NCI-H526 (cell line): ENCODE data around the gene ADRA2C.
A peak's percentile ranks its signal among the peaks of the same experiment; 100 is the strongest.

Source experiments
- DNase-seq, 2 experiments: peaks; one replicate each; lab custom pipeline; 2025; lab: John Stamatoyannopoulos, UW

Gene ADRA2C

DNA sequence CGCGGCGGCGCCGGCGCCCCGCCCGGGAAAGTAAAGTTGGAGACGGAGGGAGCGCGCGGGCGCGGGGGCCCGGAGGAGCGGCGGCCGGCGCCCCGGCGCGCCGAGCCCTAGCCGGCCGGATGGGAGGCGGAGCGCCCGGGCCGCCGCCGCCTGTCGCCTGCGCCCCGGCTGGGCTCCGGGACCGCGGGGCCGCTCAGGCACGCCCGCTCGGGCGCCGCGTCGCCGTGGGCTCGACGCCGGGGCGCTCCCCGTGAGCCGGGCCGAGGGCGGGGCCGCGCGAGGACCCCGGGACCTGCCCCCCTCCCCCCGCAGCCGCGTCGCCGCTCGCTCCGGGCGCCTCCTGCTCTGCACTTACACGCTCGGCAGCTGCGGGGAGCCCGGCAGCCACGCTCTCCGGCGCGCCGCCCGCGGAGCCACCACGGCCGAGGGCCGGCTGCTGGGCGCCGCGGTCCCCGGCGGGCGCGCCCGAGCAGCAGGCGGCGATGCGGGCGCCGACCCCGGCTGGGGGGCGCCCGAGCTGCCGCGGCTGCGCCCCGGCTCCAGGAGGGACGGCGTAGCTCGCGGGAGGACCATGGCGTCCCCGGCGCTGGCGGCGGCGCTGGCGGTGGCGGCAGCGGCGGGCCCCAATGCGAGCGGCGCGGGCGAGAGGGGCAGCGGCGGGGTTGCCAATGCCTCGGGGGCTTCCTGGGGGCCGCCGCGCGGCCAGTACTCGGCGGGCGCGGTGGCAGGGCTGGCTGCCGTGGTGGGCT lies at the start of gene ADRA2C:
TSS of gene ADRA2C (plus strand) at position 350 of the 749 bp plus-strand sequence. CDS start at position 572, 222 bp downstream.
- peak in 1 of 2 experiments; percentile 67 for DNase-seq

DNA sequence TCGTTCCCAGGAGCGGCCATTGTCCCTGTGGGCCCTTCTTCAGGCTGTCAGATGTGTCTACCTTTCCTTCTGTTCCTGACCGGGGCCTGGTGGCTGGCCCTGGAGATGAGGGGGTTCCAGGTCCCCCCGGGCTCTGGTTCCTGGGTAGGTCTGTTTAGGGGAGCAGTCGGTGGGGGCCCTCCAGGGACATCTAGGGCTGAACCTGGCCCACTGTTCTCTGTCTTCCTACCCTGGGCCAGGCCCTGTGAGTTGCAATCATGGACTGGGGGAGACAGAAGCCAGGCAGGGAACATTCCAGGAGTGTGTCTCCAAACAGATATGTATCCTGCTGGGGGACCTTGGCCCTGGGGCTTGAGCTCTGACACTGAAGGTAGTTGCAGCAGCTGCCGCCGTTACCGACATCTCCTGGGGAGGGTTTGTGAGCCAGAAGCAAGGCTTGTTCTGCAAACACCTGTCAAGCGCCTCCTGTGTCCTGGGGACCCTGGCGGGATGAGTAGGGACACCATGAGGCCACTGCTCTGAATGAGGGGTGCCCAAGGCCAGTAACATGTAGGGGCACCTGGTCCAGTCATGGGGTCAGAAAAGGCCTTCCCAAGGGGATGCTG lies 49.5 kb upstream of the ADRA2C start:
- DNase-seq: no peak

DNA sequence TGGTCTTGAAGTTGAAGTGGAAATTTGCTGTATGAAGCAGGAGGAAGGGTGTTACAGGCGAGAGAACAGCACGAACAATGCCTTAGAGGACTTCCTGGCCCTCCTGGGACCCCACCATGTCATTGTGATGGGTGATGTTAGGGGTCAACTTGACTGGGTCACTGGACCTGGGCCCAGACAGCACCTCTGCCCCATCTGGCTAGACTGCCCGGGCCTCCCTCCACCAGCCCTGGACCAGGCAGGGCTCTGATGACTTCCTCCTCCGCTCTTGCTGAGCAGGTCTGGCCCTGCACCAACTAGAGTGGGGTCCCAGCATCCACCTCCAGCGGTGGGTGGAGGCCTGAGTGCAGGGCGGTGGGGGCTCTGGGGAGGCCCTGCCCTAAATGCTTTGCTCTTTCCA lies 48.9 kb upstream of the ADRA2C start:
- DNase-seq: no peak

DNA sequence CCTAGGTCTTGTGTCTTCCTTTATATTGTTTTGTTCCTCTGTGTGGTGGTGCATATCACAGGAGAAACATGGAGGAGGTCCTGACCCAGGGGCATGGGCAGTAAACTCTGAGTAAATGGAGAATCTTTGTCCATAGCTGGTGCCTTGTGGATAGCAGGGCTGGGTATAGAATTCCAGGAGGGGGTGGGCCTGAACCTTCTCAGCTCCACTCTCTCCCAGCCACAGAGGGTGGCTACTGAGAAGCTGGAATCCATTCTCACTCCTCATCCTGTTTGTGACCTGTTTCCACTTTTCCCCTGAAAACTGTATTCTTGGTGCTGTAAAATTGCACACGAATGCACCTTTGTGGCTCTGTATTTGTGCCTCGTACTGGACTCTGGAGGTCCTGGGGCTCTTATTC lies 47.7 kb upstream of the ADRA2C start:
- DNase-seq: no peak

DNA sequence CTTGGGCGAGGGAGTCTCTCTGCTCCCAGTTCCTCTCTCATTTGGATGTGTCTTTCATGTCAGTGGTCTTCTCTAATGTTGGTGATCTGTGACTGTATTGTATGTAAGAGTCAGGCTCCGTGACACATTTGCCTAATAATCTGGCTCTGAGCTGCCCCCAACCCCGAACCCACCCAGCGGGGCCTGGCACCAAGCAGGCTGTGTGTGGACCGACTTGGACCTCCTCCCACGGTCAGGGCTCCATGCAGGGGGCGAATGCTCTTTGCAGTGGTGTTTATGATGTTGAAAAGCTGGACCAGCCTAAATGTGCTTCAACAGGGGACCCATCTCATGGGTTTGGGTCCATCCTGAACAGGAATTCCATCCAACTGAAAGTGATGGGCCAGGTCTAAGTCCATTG lies 47.0 kb upstream of the ADRA2C start:
- DNase-seq: no peak

DNA sequence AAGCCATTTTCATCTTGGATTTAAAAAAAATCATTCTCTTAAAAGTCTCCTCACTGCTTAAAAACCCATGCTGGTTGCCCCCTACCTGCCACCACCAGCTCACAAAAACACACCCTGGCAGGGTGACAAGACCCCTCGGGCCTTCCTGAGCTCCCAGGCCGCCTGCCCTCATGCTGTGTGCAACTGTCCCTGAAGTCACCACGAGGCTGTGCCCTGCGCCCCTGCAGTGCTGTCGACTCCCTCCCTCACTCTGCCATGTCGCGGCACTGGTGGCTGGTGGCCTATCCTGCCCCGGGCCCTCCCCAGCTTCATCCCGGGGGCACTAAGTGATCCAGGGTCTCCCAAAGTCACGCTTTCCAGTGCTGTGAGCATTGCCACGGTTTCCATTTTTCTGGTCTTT lies 46.3 kb upstream of the ADRA2C start:
- DNase-seq: no peak

DNA sequence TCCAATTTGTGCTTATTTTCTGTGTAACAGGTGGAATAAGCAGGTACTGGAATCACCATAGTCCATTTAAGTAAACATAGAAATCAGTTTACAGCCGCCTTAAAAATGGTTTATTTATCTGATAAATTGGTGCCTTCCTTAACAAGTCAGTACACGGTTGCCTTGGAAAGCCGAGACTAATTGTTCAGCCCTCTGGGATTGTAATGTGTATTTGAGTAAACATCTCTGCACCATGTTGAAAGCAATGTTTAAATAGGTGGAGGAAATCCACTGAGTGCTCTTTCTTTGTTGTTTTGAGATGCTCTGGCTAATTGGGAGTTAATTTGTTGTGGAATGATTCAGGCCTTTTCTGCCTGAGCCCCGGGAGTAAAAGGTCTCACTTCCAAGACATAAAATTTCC lies 45.7 kb upstream of the ADRA2C start:
- DNase-seq: no peak

DNA sequence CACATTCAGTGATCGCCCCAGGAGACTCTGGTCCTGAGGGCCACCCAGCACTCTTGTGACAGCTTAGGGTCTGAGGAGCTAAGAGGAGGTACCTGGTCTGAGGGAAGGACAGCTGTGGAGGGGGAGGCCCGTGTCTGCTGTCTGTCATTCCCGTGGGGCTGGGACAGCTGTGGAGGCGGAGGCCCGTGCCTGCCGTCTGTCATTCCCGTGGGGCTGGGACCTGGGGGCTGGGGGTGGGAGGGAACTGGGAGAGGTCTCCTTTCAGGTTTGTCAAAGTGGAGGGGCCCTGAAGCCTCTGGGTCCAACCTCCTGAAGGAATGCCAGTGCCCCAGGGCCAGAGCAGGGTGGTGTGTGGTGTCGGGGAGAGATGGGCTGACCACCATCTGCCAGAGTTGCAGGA lies 45.0 kb upstream of the ADRA2C start:
- no peak for DNase-seq

DNA sequence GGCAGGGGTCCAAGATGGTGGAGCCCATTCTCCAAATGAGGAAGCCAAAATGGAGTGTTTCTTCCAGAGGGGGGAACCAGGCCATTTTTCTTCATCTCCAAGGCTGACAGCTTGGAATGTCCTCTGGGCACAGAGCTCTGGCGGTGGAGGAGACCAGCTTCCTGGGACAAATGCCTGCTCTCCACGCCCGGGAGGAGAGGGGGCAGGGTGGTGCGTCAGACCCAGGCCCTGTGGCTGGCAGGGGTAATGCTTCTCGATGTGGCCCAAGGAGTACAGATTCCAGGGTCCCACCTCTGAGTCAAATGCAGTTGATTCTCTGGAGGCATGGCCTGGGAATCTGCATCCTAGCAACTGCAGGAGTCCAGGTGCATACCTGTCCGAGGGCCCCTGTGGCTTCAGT lies 44.6 kb upstream of the ADRA2C start:
- no peak for DNase-seq

DNA sequence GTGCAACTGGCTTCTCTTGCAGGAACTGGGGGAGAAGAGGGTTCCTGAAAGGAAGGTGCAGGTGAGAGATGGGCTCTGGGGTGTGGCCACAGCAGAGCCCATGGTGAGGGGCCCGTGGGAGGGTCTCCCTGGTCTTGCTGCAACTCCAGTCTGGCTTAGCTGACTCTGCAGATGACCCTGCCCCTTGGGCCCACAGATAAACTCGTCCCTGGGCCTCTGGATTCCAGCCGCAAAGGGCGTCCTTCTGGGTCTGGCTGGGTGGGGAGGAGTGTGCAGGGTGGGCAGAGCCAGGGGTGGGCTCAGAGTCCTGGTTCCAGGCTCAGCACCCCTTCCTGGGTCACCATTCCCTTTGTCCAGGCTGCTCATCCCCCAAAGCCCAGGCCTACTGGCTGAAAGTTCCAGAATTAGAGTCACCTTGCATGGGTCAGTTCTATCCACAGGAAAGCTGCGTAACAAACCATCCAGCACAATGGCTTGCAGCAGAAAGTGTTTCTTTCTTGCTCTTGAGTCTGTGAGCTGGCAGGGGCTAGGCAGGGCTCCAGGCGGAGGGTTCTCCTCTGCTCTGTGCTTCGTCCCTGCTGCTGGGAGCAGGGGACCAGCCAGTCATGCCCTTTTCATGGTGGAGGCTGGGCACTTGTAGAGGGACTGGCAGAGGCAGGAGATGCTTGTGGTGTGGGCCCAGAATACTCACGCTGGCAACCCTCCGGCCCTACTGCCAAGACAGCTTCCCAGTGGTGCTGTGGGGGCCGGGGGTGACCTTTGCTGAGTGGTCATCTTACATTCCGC lies 43.5 kb upstream of the ADRA2C start:
- DNase-seq: no peak

DNA sequence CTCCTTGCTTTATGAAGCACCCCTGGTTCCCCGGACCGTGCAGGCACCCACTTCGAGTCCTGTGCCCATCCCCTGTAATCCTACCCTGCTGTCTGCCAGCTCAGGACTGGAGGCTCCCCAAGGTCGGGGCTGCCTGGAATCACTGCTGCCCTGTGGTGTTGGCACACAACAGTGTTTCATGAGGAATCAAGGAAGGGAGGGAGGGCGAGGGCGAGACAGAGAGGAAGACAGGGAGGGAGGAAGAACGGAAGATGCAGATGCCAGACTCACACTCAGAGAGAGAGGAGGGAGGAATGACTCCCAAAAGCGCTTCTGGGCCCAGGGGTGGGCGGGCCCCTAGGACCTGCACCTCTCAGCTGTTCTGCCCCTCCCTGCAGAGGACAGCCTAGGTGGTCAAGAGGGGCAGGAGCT lies 42.9 kb upstream of the ADRA2C start:
- DNase-seq: no peak

DNA sequence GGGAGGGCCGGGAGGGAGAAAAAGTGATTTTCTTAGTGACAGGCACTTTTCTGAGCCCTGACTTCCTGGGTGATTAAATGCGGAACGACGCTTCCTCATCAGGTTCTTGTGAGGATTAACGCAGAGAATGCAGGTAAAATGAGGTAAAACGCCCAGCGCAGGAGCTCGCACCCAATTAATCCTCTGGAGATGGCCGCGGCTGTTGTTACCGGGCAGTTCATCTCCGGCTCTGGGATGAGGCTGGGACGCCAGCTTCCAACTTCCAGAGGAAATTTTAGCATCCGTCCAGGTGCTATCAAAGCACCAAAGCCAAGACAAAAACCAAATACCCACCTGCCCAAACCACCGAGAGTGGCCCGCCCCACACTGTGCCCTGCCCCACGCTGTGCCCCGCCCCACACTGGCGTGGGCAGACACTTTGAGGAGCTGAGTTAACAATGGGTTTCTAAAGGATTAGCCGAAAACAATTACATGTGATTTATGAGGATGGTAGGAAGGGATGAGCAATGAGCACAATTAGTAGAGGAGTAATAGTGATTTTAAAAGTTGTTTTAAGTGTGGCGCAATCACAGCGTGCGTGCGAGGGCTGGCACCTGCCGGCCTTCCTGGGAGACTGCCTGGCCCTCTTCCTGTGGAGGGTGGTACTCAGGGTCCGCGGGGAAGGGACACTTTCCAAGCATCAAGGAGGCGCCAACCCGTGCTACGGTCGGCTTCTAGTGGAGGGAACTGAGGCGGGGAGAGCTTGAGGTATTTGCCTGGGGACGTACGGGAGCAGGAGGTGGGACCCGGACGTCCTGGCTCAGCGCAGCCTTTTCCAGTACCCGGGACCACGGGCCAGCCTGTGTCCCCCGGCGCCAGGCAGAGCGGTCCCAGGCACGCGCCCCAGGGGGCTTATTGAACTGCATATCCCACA lies 41.6 kb upstream of the ADRA2C start:
- peak in 1 of 2 experiments; percentile 36 for DNase-seq

DNA sequence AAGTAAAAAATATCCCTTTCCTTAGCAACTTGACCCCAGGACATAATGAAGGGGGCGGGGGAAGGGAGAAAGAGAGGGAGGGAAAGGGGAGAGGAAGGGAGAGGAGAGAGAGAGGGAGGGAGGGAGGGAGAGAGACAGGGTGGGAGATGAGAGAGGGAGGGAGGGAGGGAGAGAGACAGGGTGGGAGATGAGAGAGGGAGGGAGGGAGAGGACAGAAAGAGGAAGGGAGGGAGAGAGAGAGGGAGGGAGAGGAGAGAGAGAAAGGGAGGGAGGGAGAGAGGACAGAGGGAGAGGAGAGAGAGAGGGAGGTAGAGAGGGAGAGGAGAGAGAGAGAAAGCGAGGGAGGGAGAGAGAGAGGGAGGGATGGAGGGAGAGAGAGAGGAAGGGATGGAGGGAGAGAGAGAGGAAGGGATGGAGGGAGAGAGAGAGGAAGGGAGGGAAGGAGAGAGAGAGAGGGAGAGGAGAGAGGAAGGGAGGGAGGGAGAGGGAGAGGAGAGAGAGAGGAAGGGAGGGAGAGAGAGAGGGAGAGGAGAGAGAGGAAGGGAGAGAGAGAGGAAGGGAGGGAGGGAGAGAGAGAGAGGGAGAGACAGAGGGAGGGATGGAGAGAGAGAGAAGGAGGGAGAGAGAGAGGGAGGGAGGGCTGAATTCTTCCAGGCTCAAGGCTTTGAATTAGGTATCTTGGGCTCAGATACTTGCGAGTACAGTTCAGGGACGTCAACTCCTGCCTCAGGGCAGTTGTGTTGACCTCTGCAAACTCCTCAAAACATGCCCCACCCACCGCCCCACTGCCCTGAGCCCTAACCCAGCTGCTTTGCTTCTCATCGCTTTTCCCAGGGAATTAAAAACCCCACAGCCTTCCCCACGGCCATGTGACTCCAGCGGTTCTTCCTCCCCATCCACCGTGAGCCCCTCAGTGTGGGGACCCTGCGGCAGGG lies 40.0 kb upstream of the ADRA2C start:
- peak in 1 of 2 experiments; percentile 28 for DNase-seq

DNA sequence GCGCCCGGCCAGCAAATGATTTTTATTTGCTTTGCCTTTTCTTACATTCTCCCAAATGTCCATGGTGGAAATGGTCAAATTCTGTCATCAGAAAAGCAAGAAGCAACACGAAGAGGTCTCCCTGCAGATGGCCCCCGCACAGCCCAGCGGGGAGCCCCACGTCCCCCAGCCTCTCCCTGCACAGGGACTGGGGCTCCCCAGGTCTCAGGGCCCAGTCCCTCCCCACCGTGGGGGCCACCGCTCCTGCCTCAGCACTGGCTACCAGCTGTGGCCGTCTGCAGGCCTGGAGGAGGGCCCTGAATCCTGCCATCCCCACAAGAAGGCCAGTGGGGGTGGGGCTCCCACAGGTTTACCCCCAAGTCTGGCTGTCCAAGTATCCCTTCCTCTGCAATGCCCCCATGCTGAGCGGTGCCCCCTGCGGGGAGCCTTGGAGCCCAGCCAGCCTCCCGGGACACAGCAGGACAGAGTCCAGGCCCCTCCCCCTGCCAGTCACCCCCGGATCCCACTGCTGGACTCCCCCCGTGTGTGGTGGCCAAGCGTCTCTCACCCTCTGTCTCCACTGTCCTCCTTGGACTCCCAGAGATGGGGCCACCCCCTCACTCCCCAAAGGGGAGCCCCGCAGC lies 38.2 kb upstream of the ADRA2C start:
- DNase-seq: no peak

DNA sequence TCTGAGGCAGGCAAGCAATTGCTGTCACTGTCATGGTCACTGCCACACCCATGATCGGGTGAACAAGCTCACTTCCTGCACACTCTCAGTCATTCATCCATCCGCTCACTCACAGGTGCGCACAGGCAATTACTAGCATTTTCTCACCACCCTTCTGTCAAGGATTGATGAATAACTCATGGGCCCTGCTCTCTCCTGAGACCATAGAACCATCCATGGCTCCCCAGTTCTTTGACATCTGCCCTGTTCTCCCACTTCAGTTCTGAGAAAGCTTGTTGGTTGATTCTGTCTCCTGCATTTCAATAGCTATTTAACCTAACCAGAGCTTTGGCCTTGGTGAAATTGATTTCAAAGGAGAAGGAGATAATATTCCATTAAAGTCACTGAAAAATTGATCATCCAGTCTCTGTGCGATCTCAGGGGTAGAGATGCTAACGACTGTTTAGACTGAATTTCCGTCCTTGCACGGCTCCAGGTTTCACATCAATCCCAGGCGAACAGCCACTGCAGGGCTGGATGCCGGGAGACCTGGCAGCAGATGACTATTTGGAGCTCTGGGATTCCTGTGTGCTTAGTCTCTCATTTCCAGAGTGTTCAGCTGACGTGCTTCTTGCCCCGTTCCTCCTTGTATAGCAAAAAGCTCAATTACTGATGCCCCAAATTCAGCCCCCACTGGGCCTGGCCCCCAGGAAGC lies 36.9 kb upstream of the ADRA2C start:
- DNase-seq: no peak

DNA sequence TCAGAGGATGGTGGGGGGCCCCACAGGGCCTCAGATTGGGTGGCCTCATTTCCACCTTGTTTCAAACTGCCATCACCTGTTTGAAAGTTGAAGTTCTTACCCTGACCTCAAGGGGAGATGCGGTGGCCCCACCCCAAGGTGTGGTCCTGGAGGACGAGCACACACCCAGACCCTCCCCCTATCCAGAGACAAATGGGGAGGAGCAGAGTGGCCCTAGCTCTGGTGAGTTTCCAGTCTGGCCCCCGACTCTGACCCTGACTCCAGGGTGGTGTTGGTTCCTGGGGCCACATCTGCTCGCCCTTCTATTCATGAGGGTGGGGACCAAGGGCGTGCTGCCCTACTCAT lies 36.3 kb upstream of the ADRA2C start:
- peak in 1 of 2 experiments; percentile 8 for DNase-seq

DNA sequence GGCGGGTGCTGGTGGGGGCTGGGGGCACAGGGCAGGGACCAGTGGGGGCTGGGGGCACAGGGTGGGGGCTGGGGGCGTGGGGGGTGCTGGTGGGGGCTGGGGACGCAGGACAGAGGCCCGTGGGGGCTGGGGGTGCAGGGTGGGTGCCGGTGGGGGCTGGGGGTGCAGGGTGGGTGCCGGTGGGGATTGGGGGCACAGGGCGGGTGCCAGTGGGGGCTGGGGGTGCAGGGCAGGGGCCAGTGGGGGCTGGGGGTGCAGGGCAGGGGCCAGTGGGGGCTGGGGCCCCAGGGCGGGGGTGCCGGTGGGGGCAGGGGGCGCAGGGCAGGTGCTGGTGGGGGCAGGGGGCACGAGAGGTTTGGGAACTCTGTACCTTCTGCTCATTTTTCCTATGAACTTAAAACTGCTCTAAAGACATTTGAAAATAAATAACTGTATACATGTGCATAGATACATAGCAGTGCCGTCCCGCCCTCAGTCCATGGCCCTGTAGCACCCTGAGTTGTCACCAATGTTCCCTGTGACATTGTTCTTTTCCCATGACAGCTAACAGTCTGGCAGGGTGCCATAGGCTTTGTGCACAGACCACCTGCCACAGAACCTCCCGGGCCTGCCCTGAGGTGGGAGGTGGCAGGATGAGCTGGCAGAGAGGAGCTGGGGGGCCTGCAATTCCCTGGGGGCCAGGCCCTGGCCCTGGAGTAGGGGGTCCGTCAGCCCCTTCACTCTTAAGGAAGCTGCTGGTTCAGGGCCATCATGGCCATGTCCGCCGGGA lies 35.6 kb upstream of the ADRA2C start:
- DNase-seq: no peak

DNA sequence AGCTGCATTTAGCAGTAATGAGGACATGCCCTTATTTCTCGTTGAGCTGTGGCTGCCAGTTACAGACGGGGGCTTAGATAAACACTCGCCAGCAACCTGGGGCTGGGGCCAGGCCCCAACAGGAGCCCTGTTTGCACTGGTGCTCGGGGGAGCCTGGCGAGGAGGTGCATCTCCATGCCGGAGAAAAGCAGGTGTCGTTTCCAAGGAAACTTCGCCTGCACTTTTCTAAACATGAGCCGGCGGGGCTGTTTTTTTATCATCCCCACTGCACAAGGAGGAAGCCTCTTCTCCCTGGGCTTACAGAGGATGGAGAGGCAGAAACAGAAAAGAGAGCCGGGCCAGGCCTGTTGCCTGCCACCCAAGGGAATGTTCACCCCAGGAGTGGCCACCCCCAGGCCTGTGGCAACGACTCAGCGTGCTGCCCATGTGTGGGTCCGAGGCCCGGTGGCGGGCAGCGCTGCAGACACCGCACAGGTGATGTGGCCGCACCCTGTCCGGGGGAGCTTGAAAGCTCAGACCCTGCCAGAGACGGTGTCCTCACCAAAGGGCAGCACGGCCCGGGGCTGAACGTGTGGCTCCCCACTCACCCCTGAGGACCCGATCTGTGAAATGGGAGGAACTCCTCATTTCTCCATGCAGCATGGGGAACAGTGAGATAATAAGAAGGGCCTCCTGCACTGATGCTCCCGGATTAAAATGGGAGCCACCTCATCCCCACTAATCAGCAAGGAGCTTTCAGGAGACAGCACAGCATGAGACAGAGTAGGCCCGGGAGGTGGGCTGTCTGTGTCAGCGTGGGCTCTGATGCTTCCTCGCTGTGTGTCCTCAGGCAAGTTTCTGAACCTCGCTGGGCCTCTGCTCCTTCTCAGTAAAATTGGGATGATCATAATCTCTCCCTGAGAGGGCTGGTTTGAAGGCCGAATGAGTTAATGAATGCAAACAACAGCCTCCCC lies 33.8 kb upstream of the ADRA2C start:
- DNase-seq: no peak
